ENCODE data around the gene TH.

The TH gene

DNA sequence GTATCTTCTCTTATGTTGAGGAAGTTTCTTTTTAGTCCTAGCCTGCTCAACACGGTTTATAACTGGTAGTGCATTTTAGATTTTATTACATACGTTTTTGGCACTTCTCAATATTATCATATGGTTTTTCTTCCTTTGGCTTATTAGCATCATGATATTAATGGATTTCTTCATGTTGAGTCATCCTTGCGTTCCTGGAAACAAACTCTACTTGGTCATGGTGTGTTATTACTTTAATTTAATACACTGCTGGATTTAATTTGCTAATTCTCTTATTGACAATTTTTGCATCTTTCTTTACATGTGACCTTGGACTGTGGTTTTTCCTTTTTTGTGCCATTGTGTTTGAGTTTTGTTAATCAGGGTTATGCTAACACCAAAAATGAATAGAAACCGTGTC lies 52.9 kb downstream of the TH start:
- peaks cover 3% of the 10 kb centered on the region for H3K27me3 ChIP-seq (ENCODE audit: control insufficient read depth, insufficient read depth, low read length)
- H3K27ac ChIP-seq (ENCODE audit: low read depth, low read length) = no peak overlapping the region
- H3K4me1 ChIP-seq (ENCODE audit: control insufficient read depth, insufficient read depth, low read length) = no peaks in the 10 kb centered on the region
- H3K4me3 ChIP-seq (ENCODE audit: low read length) = no peak overlapping the region
- no peak overlapping the region for H3K9ac ChIP-seq (ENCODE audit: low read length)
- no peaks in the 10 kb centered on the region for H3K36me3 ChIP-seq (ENCODE audit: control insufficient read depth, insufficient read depth, low read length)

DNA sequence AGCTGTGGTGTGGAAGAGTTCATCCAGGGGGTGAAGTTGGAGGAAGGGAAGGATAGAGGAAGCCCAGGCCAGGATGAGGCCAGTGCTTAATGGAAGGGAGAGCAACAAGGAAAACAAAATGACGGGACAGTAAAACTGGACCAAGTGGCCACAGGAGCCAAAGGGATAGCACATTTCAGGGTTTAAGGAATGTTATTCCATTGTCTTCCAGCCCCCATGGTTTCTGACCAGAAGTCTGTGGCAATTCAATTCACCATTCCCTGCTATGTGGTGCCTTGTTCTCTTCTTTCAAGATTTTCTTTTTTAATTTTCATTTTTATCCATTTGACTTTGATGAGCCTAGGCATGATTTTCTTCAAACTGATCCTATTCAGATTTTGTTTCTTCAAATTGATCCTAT lies 54.9 kb downstream of the TH start:
- H3K36me3 ChIP-seq (ENCODE audit: control insufficient read depth, insufficient read depth, low read length) = no peaks in the 10 kb centered on the region
- H3K9ac ChIP-seq (ENCODE audit: low read length) = no peak overlapping the region
- no peaks in the 10 kb centered on the region for H3K4me1 ChIP-seq (ENCODE audit: control insufficient read depth, insufficient read depth, low read length)
- no peak overlapping the region for H3K4me3 ChIP-seq (ENCODE audit: low read length)
- H3K27me3 ChIP-seq (ENCODE audit: control insufficient read depth, insufficient read depth, low read length) = peaks cover 3% of the 10 kb centered on the region
- no peak overlapping the region for H3K27ac ChIP-seq (ENCODE audit: low read depth, low read length)

DNA sequence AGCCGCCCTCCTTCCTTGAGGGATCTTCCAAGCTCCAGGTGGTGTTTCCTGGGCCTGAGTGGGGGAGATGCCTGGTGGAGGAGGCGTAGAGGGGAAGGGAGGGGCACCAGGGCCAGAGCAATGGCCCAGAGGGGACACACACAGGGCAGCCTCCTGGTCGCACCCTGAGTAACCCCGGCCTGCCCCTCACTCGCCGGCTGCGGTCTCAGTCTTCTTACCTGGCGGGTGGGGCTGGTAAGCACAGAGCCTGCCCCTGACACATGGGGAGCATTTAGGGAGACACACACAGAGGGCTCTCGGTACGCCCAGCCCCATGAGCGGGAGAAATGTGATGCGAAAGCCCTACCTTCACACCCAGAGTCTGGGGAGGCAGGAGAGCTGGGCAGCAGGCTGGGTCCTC lies 56.3 kb downstream of the TH start:
- Histone ChIP-seq H3K36me3 (ENCODE audit: control insufficient read depth, insufficient read depth, low read length) (no peaks in the 10 kb centered on the region), H3K4me3 (ENCODE audit: low read length) (no peak overlapping the region), H3K4me1 (ENCODE audit: control insufficient read depth, insufficient read depth, low read length) (no peaks in the 10 kb centered on the region), H3K27me3 (ENCODE audit: control insufficient read depth, insufficient read depth, low read length) (no peaks in the 10 kb centered on the region), H3K27ac (ENCODE audit: low read depth, low read length) (no peak overlapping the region), H3K9ac (ENCODE audit: low read length) (no peak overlapping the region)

DNA sequence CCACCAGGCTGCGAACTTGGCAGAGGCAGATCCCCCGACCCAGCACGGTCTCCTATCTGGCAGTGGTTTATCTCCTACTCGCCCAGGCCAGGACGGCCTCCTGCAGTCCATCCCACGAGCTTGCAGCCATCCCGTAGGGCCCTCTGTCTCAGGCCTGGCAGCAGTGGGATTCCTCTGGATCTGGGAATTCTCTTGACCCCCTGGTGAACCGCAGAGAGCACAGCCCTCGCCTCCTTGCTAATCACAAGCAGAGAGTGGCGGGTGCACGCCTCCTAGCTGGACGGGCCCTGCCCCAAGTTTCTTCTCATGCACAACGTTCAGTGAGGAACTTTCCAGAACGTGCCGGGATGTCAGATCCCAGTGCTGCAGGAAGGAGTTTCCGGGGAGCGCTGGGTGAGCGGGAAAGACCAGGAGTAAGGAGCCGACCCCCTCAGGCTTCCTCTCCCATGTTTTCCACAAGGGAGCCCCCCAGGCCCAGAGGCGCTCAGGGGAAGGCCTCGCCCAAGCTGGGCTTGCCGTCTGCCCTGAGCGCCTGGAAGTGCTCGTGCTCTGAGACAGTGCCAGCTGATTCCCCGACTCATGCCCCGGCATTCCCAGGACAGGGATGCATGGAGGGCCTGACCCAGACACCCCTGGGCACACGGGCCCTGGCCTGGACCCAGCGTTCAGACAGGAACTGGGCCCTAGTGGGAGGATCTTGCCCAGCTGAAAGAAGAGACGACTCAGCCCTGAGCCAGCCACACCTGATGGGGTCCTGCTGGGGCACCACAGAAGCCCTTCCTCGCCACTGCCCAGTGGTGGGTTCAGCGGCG lies 57.0 kb downstream of the TH start:
- H3K27ac ChIP-seq (ENCODE audit: low read depth, low read length) = no peak overlapping the region
- H3K4me1 ChIP-seq (ENCODE audit: control insufficient read depth, insufficient read depth, low read length) = no peaks in the 10 kb centered on the region
- no peak overlapping the region for H3K9ac ChIP-seq (ENCODE audit: low read length)
- H3K27me3 ChIP-seq (ENCODE audit: control insufficient read depth, insufficient read depth, low read length) = no peaks in the 10 kb centered on the region
- H3K36me3 ChIP-seq (ENCODE audit: control insufficient read depth, insufficient read depth, low read length) = no peaks in the 10 kb centered on the region
- H3K4me3 ChIP-seq (ENCODE audit: low read length) = no peak overlapping the region

All from rectal smooth muscle tissue (tissue), 1 donor.